ENCODE measurements around the gene MATCAP1.
A peak's percentile ranks its signal among the peaks of the same experiment; 100 is the strongest.

Gene MATCAP1

DNA sequence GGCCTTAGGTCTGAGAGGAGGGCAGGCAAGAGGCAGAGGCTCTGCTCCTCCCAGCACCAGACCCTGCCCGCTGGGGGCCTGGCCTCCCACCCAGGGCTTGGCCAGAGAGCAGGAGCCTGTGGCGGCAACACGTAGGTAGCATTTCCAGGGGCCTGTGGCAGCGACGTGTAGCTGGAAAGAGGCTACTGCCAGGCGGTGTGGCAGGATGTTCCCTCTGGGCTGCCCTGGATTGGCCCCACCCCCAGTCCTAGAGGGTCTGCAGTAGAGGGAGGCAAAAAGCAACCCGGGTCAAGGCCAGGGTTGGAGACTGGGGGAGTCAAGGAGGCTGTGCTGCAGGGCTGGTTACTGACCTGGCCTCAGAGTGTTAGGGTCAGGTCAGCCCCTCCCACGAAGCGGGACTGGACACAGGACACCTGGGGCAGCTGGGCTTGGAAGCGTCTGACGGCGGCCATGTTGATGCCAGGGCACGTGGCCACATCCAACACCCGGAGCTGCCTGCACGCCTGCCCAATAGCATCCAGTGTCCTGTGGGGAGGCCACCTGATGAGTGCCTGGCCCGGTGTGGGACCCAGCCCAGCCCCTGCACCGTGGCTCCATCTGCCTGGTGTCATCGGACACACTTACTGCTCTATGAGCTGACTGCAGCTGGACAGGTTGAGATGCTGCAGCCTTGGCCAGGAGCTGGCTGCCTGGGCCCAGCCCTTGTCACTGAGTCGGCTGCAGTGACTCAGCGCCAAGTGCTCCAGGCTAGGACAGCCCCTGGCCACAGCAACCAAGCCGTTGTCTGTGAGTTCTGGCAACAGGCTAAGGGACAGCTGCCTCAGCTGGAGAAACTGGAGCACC lies 23.7 kb upstream of the MATCAP1 start:
- DNase-seq, result no peak

DNA sequence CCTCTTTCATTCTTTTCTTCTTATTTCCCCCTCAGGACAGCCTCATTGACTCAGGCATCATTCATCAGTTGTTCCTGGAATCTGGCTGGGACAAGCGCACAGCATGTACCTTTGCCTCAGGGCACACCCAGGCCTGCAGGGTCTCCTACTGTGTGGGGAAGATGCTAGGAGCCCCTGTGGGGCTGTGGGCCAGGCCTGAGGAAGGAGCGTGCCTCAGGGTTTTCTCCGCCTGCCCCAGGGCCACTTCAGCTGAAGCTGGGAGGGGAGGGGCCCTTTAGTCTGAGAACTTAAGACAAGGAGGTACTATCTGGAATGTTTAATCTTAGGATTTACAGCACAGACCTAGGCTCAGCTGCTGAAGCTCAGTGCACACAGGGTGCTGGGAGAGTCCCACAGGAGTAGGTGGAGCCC lies 23.1 kb upstream of the MATCAP1 start:
- DNase-seq, result no peak

DNA sequence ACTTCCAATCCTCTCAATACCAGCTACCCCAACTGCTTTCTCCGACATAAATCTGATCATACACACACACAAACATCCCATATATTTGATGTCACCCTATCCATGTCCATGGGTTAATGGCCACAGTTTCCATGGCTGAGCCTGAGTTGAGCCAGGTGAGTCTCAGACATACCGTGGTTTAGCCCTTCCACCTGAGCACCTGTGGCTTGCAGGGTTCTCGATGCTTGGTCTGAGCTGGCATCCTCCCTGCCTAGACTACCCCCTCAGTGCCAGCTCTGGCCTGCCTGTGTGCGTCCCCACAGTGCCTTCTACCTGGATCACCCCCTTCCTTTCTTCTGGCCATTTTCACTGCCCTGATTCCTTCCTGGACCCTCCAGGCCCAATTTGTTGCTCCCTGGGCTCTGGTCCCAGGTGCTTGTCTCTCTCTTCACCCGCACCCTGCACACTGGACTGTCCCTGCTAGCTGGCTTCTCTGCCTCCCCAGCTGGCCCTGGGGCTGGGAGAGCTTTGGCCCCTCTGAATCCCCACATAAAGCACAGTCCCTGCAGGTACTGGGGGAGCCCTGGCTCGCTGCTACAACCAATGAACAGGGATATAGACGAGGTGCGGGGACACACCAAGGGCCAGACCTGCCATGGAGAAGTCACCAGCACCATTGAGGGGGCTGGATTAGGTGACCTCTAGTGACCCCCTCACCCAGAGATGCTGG lies 22.5 kb upstream of the MATCAP1 start:
- DNase-seq, result no peak

DNA sequence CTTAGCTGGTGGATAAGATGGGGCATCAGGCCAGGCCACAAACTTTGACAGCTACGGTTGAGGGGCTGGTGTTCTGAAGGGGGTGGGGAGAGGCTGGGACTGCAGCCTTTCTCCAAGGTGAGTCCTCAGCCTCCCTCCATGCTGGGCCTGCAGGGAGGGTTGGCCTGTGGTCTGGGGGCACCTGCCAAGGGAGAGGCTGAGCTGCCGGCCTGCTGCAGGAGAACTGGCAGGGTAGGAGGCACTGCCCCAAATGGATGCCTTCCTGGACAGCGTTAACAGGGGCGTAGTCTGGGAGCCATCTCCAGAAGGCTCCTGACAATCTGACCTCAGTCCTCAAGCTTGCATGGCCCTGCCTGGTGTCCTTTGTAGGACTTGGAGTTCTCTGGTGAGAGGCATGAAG lies 20.3 kb upstream of the MATCAP1 start:
- DNase-seq, result no peak

DNA sequence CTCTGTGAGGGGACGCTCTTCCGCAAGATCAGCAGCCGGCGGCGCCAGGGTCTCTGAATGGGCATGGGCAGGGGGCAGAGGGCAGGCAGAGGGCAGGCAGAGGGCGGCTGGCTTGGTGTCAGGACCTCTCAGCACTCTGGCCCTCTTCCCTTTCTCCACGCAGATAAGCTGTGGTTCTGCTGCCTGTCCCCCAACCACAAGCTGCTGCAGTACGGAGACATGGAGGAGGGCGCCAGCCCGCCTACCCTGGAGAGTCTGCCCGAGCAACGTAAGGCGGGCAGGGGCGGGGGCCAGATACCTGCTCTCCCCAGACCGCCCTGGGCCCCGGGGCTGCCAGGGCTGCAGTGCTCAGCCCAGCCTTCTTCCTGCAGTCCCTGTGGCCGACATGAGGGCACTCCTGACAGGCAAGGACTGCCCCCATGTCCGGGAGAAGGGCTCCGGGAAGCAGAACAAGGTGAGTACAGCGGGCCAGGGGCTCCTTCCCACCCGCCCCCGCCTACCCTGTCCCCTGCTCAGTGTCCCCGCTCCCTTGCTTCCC lies 19.3 kb upstream of the MATCAP1 start:
- DNase-seq, result no peak

DNA sequence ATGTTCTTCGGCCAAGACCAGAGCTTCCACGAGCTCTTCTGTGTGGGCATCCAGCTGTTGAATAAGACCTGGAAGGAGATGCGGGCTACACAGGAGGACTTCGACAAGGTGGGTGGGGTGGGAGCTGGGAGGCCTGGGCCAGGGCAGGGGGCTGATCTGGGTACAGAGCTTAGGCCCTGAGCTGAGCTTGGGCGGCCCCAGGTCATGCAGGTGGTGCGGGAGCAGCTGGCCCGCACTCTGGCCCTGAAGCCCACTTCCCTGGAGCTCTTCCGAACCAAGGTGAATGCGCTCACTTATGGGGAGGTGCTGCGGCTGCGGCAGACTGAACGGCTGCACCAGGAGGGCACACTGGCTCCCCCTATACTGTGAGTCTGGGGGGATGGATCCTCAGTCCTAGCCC lies 18.7 kb upstream of the MATCAP1 start:
- no peak for DNase-seq

DNA sequence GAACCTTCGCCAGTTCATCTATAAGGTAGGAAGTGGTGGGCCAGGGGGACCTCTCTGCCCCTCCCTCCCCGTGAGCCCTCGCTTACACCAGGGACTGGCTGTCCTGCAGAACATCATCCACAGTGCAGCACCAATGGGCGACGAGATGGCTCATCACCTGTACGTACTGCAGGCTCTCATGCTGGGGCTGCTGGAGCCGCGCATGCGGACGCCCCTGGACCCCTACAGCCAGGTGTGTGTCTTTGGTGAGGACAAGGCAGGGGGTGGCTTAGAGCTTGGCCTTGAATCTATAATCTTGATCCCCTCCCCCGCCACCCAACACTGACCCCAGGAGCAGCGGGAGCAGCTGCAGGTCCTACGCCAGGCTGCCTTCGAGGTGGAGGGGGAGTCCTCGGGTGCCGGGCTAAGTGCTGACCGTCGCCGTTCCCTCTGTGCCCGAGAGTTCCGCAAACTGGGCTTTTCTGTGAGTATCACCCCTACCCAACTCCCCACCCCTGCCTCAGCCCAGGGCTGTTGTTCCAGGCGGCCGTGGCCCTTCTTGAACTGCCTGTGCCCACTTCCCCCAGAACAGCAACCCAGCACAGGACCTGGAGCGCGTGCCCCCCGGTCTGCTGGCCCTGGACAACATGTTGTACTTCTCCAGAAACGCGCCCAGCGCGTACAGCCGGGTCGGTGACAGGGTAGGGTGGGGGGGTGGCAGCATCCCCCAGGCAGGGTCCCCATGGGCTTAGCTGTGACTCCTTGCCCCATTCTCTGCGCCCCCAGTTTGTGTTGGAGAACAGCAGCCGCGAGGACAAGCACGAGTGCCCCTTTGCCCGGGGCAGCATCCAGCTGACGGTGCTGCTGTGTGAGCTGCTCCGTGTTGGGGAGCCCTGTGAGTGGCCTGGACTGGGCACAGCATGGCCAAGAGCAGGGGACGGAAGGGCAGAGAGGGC lies 17.9 kb upstream of the MATCAP1 start:
- no peak for DNase-seq

DNA sequence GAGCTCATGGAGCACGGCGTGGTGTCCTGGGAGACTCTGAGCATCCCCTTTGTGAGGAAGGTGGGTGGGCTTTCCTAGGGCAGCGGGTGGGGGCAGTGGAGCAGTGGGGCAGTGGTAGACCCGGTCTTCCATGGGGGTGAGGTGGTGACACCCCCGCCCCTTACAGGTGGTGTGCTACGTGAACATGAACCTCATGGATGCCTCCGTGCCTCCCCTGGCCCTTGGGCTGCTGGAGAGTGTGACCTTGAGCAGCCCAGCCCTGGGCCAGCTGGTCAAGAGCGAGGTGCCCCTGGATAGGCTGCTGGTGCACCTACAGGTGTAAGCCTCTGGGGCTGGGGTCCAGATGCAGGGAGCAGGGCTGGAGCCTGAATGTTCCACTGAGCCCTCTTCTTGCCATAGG lies 16.7 kb upstream of the MATCAP1 start:
- DNase-seq, result no peak

DNA sequence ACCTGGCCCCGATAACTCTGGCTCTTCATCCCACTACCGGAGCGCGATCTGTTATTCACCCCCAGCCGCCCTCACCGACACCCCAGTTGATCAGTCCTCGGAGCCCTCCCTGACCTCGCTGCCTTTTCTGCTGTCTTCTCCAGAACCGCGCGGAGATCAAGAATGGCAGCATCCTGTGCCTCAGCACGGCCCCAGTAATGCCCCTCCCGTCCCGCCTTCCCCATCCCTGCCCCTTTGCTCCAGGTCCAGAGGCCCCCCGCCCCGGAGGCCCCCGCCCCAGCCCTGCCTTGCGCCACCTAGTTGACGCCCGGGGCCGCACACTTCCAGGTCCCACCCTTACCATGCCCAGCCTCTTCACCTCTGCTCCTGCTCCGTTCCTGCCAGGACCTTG lies 16.0 kb upstream of the MATCAP1 start:
- no peak for DNase-seq

DNA sequence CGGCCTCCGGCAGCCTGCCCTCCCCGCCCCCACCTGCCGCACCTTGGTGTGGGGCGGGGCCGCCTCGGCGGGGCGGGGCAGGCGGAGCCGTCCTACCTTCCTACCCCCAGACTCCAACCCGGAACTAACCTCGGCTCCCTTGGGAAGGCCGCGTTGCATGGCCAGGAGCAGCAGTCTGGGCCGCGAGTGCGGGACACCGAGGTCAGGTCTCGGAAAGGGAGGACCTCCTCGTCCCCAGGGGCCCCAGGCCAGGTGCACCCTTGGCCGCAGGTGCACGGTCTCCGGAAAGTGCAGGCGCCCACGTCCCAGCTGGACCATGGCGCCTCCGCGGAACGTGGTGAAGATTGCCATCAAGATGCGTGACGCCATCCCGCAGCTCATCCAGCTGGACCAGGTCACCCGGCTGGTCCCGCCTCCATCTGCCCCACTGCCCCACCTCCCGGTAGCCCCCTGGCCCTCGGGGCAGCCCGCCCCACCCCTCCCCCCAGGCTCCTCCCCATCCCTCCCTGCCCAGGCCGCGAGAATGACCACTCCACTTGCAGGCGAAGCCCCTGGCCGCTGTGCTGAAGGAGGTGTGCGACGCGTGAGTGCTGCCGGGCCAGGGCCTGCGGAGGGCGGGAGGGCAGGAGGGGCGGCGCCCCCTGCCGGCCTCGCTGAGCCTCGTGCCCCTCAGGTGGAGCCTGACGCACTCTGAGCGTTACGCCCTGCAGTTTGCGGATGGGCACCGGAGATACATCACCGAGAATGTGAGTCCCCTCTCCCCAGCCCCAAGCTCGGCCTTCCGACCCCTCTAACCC lies 15.4 kb upstream of the MATCAP1 start, which contains the start of gene ELMO3:
Gene ELMO3 (plus strand): TSS at position 121 of the 797 bp plus-strand sequence. CDS start 196 bp downstream, at position 317.
- DNase-seq, result no peak

DNA sequence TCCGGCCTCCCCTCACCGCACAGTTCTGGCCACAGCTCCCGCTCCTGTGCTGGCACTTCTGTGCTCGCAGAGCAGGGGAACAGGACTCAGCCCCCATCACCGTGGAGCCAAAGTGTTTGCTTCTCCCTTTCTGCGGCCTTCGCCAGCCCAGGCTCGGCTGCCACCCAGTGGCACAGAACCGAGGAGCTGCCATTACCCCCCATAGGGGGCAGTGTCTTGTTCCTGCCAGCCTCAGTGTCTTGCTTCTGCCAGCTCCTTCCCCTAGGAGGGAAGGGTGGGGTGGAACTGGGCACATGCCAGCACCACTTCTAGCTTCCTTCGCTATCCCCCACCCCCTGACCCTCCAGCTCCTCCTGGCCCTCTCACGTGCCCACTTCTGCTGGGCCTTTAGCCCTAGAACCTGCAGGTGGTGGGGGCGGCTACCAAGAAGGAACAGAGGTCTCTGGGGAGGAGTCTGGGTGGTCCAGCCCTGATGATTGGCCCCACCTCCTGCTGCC lies 14.5 kb upstream of the MATCAP1 start:
- DNase-seq, result no peak

DNA sequence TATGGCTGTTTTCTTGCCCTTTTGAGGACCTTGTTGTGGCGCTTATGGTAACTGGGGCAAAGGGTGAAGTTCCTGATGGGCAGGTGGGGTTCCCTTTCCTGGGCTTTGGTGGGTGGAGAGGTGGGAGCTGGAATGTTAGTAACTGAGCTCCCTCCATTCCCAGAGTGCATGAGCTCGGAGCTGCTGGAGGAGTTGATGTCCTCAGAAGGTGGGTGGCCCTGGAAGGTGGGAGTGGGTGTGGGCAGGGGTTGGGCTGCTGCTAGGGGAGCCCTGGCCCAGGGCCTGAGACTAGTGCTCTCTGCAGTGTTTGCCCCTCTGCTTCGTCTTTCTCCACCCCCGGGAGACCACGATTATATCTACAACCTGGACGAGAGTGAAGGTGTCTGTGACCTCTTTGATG lies 13.9 kb upstream of the MATCAP1 start:
- no peak for DNase-seq

DNA sequence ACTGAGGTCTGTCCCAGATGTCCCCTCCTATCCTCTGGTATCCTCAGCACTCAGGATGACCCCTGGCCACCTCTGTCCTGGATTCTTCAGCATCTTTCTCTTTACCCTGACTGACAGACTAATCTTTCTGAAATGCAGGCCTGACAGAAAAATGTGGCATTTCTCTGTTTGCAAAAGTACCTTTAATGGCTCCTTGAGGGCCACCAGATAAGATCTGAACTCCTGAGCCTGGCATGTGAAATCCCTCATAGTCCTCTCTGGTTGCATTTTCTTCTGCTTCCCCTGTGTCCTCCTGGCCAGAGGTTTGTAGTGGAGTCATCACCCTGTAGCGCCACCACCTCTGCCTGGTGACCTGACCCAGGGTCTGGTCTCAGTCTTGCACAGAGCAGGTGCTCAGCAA lies 13.1 kb upstream of the MATCAP1 start:
- no peak for DNase-seq

DNA sequence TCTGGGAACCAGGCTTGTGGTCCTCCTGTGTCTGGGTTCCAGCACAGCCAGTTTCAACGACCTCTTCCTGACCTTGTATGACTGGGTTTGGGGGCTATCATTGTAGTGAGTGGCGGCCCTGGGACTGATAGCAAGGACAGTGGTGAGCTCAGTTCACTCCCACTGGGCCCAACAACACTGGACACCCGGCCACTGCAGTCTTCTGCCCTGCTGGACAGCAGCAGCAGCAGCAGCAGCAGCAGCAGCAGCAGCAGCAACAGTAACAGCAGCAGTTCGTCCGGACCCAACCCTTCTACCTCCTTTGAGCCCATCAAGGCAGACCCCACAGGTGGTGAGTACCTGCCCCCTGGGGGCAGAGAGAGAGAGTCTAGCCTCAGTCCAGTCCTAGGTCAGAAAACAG lies 11.9 kb upstream of the MATCAP1 start:
- no peak for DNase-seq

DNA sequence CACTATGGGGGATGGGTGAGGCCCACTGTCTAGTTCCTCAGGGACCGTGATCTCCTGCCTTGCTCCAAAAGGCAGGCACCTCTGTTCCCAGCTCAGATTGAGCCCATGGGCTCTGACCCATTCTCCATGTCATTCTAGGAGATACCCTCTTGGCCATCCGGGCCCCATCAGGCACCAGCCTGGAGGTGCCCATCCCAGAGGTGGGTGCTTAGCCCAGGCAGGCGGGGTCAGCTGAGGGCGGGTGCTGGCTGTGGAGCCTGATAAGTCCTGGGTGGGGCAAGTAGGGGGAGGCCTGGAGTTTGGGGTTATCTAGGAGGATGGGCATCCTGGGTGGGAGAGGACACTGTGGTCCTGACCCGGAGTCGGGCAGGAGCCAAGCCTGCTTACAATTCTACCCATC lies 10.5 kb upstream of the MATCAP1 start:
- DNase-seq, result no peak

DNA sequence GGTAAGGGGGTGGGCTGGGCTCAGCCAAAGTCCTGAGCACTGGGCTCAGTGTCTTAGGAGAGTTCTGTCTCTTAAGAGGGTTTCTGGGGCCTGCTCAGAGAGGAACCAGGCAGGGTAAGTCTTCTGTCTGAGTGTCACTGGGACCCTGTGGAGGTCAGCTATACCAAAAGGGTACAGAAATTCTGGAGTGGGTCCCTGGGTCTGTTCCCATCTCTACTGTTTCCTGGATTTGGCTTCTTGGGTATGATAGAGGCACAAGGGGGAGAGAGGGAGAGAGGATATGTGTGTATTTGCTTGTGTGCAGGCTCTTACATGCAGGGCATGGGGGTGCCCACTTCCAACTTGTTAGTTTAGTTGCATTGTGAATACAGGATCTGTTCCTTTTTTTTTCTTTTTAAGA lies 9.8 kb upstream of the MATCAP1 start:
- DNase-seq, result no peak

DNA sequence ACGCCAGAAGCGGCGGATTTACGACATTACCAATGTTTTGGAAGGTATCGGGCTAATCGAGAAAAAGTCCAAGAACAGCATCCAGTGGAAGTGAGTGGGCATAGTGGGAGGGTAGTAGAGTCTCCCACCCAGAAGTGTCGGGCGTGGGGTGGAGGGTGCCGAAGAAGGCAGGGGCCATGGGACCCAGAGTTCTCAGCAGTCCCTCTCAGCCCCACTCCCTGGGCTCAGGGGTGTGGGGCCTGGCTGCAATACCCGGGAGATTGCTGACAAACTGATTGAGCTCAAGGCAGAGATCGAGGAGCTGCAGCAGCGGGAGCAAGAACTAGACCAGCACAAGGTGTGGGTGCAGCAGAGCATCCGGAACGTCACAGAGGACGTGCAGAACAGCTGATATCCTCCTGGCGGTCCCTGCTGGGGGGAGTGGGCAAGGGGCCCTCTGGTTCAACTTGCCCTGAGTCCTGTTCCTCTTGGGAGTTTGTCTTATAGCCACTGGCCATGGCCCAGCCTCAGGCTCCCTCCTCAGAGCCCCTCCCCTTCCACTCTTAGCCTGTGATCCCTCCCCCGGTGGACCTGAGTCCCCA lies 9.1 kb upstream of the MATCAP1 start:
- no peak for DNase-seq

DNA sequence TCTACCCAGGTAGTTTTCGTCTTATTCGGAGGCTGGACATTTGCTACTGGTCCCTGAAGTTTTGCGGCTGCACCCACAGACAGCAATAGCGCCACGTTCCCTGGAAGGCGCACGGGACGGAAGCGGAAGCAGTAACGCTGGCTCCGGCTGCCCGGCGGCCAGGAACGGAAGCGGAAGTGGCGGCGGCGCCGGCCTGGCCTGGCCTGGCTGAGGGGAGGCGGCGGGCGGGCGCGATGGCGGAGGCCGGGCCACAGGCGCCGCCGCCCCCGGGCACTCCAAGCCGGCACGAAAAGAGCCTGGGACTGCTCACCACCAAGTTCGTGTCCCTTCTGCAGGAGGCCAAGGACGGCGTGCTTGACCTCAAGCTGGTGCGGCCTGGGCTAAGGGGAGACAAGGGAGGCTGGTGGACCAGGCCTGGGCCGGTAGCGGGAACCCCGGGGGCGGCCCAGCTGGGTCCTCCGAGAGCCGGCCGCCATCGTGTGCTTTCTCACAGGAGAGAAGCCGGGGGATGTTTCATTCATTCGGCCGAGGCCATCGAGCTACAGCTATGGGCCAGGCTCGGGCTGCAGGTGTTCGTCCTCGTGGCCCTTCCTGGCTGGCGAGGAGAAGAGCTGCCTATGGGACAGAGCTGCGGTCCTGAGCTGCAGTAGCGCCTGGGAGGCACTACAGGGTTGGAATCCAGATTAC lies 8.4 kb upstream of the MATCAP1 start, which contains the start of gene E2F4:
Gene E2F4 (plus strand): TSS at position 161 of the 687 bp plus-strand sequence. CDS start 73 bp downstream, at position 234.
- peak; percentile 89 to 92 for DNase-seq

DNA sequence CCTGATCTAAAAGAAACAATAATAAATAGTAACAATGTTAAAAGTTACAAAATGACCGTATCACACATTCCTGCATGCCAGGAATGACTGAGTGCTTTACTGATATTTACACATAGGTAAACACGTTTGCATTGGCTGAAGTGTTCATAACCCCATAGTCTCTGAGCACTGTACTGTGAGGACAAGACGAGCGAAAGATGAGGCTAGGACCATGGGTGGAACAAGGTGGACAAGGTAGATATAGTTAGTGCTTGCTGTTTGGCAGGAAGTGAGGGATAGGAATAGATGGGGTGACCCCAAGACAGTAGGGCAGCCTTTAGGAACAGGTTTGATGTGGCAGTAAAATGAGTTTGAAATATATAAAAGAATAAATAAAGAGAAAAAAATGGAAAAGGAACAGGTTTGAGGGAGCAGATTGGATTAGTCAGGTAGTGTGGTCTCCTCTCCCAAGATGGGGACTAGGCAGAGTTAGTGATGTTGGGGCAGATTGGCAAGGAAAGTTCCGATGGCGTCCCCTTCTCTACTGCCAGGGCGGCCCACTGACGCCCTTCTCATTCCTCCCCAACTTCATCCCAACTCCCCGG lies 7.7 kb upstream of the MATCAP1 start:
- no peak for DNase-seq

Measured in stimulated activated CD4-positive, alpha-beta T cell treated with anti-CD3 and anti-CD28 coated beads, Interleukin-2, amount 100 ng/mL, for 24 hours (primary cell).